HG02852 (cell line): Measurements from ENCODE around the gene SSBP2.
A peak's percentile ranks its signal among the peaks of the same experiment; 100 is the strongest.
"Not testable (repeated sequence)": the region's sequence is repeated elsewhere in the genome, so short reads cannot be mapped to it uniquely, and the experiment has no call there.

Source experiments
- ATAC-seq: cut with Tn5 transposase; IDR thresholded peaks from one replicate; pipeline ENCODE4 v1.9.1; 2021; ENCODE audit warnings: mild to moderate bottlenecking, moderate library complexity; ENCODE audit not compliant: unreplicated experiment

The SSBP2 gene

DNA sequence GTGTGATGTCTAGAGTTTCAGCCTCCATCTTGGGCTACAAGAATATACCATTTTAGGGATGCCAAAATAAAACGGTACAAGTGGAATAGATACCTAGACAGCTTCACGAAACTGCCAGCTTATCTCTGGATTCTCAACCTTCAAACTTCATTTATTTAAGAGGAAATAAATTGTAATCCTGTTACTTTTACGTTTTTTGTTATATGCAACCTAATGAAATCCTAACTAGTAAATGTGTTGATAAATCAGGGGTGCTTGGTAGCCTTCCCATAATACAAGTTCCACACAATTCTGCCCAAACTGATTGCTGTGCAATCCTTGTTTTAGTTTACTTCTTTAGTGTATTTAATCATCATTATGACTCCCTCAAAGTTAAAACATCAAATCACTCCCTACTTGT is 75.5 kb downstream of the SSBP2 start:
- no peak for ATAC-seq

DNA sequence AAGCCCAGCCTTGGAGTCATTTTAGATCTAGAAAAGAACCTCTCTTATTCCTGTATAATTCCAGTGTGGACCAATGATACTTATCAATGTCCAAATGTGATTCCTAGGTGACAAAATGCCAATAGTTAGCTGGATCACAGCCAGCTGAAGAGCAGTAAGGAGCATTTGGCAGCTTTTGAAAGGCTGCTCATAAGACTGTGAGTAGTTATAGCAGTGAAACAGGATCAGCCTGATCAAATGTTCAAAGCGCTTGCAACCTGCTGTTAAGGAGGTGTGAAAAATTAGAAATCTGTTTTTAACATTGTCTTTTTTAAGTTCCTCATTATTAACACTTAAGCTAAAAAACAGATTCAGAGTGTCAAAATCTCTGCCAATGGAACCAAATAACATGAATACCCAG is 85.1 kb downstream of the SSBP2 start:
- no peak for ATAC-seq

DNA sequence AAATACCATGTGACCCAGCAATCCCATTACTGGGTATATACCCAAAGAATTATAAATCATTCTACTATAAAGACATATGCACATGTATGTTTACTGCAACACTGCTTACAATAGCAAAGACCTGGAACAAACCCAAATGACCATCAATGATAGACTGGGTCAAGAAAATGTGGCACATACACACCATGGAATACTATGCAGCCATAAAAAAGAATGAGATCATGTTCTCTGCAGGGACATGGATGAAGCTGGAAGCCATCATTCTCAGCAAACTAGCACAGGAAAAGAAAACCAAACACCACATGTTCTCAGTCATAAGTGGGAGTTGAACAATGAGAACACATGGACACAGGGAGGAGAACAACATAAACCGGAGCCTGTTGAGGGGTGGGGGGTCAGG is 90.3 kb downstream of the SSBP2 start:
- ATAC-seq = not testable (repeated sequence)

DNA sequence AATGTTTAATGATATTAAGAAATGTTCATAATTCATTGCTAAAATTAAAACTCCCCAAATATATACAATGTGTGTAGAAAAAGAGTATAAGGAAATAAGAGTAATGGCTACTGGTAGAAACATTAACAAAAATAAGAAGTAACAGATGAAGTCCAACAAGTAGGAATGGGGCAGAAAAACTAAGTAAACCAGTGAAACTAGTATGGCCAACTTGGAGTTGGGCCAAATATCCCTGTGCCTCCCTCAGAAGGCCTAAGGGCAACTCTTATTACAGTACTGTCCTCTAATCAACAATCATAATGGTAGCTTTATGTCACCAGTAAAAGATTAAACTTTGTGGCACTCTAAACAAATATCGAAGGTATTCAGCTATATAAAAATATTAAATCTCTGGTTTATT is 93.5 kb downstream of the SSBP2 start:
- no peak for ATAC-seq

DNA sequence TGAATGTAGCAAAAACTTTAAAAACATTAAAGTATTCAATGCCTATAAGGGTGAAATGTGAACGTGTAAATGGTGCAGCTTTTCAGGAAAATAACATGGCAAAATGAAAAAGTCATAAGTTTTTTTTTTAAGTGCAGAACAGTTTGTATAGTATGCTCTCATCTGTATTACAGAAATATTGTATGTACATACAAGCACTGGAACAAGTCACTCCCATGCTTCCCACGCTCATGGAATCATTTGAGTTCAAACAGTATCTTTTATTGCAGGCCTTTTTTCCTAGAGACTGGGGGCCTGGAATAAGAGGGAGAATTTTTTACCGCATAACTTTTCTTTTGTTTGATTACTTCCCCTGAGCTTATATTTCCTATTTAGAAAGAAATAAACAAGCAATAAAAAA is 94.1 kb downstream of the SSBP2 start:
- no peak for ATAC-seq

DNA sequence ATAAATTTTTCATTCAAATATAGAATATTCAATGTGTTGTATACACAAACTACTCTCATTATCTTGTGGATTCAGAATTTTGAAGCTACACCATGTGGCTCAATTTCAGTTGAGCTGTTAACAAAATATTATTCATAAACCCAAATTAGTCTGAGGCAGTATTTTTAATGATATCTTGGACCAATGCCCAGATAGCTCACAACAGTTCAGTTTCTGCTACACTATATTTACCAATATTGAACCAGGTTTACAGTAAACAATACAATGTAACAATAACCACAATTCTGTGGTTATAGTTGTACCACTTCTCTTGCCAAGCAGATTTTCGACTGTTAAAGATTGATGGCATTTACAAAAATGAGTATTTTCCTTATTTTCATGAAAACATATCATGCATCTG is 99.9 kb downstream of the SSBP2 start:
- ATAC-seq = no peak

DNA sequence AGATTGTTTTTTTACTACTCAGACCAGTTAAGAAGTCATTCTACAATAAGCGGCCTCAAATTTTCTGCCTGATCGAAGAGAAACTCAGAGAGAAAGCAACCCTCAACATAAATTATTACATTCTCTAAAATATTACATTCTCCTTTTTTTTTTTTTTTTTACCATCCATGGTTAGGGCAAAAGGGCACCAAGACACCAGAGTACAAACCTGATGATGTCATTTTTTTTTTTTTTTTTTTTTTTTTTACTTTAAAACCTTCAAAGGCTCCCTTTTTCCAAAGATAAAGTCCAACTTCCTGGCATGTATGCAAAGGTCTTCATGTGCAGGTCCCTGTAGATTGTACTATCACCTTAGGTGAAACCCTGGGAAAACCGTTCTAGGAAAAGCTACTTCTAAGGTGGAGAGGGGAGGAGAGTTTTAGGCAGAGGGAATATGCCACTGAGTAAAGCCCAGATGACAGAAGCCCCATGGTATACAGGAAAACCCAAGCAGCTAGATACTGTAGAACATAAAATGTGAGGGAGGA is 104.4 kb downstream of the SSBP2 start:
- no peak for ATAC-seq

DNA sequence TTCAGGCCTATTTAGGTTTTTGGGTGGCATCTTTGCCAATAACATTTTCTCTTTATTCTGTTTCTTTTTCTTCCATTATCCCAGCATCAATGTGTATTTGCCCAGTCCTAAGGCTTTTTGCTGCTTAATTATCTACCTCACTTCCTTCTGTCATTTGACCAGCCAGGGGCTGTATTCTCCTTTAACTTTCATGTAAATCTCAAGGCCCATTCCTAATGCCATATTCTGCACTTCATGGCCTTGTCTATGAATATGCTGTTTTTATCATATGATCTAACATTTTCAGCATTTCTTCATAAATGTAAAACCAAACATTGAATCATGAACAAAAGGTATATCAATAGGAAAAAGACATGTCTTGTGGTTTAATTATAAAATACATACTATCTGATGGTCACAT is 108.7 kb downstream of the SSBP2 start:
- ATAC-seq = no peak

DNA sequence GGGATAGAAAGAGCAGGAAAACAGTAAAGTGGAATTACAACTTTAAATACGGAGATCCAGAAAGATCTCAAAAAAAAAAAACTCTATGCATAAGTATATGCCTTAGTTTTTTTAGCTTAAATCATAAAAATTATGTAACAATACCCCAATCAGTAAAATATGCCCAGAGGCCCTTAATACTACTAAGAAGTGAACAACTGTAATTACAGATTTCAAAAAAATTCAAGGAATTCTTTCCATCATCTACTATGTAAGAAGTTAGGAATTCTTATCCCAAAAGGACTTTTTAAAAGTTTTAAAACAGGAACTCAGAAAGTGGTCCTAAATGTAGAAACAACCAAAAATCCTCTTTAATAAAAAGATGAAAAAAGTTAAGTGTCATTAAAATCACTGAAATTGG is 111.3 kb downstream of the SSBP2 start:
- ATAC-seq = no peak

DNA sequence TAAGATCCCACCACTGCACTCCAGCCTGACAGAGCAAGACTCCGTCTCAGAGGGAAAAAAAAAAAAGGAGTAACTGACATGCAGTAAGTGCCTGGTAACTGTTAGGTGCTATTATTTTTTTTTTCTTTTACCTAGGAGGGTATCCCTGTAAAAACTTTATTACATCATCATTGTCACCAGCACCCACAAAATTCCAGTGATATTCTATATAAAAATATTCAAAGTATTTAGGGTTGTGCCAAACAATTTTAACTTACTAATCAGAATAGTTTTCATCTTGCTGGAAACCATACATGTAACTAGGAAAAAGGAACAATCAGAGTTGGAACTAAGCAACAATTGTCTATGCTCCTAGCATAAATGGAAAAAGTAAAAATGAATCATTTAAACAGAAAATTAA is 112.4 kb downstream of the SSBP2 start:
- ATAC-seq = no peak

DNA sequence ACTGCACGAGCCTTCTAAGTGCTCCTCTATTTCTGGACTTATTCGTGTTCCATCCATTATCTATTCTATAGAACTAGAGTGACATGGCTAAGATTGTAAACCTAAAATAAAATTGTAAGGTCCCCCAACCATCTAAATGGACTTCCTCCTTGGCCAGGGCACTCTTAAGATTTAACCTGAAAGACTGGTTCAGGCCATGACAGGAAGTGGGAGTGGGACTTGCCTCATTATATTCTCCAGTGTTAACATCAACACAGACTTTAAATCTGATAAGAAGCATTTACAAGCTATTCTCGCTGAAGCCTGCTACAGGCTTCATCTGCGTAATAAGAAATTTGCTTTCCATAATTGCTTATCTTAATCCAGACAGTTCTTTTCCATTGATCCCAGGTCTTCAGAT is 117.0 kb downstream of the SSBP2 start:
- no peak for ATAC-seq

DNA sequence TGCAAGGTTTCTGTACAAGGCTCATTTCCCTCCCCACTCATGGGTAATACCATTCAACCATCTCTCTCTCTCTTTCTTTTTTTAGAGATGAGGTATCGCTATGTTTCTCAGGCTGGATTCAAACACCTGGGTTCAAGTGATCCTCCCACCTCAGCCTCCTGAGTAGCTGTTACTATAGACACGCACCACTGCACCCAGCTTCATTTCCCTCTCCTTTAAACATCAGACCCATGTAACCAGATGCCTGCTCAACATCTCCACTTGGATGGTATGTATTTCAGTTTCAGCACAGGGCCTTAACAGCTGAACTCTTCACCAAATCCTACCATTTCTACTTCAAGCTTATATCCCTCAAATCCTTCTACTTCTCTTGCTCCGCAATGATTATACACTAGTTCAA is 117.4 kb downstream of the SSBP2 start:
- ATAC-seq = no peak

DNA sequence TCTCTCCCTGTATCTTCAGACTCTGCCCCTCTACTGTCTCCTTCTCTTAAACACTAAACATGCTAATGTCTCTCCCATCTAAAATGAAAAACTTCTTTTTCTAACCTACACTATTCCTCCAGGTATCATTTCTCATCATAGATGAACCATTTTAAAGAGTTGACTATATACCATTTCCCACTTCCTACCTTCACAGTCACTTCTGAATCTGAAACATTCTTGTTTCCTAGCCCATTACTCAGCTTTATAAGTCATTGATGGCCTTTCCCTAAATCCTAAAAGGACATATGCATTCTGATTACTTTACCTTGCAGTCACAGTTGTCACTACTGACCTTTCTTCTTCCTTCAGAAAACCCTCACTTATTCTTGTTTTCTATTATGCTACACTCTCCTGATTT is 118.2 kb downstream of the SSBP2 start:
- peak; percentile 32 for ATAC-seq

DNA sequence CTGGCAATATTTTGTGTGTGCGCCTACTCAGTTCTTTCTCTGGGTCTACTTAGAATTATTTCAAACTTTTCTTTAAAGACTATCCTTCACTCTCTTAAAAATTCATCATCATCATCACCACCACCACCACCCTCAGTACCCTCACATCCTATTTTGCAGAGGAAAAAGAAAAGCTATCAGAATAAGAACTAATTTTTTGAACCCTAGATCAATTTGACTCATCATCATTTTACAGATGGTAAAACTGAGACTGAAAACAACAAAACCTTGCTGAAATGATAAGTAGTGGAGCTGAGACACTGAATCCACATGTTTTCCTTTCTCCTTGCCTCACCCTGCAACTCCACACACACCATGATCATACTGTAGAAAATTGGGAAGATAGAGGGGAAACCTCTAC is 119.3 kb downstream of the SSBP2 start:
- no peak for ATAC-seq

DNA sequence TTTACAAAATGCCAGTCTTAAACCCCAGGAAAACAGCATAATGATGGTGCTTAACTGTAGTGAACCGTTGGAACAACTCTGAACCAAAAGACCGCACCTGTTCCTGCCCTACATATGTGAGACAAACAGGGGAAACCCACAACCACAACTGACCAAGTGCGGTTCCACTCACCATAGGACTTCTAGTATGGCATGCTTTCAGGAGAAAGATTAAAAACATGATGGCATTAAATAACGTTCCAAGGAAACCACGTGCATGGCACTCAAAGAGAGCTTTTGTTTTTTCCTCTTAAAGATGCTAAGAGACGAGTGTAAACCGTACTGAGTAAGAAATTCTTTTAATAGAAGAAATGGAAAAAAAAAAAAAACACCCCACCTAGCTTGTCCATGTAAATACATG is 119.8 kb downstream of the SSBP2 start:
- ATAC-seq = peak; percentile 76

DNA sequence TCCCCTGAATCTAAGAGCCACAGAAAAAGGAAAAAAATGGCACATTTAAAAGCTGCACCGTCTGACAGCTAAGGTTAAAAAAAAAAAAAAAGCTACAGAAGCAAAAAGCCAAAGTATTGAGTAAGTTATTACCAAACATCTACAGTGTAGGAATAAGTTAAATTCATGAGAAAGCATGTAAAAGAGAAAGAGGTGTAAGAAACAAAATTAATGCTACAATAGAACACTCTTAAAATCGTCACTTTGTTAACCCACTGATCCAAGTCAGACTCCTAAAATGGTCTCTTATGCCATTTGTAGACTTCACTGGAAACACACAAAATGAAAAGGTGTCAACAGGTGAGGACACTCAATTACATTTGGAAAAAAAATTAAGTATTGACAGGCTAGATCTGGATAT is 120.2 kb downstream of the SSBP2 start:
- ATAC-seq = no peak

DNA sequence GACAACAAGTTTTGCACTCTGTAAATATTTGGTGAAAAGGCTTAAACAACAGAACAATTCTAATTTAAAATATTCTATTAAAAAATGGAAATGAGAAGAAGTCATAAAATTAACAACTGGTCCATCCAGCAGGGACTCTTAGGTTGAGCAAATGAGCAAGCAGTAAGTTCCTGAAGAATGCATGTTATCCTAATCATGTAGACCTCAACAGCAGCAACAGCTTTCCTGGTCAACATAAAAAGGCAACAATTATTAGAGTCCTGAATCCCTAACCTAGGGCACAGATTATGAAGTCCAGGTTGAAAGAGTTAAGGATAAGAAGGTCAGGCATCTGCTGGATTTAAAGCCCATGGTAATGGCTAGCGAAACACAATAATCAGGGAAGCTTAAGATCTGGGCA is 120.9 kb downstream of the SSBP2 start:
- no peak for ATAC-seq

DNA sequence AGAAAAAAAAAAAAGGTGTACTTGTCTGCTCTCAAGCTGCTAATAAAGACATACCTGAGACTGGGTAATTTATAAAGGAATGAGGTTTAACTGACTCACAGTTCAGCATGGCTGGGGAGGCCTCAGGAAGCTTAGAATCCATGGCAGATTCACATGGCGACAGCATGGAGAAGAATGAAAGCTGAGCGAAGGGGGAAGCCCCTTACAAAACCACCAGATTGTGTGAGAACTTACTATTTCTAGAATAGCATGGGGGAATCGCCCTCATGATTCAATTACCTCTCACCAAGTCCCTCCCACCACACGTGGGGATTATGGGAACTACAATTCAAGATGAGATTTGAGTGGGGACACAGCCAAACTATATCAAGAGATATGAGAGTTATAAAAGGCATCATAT is 122.8 kb downstream of the SSBP2 start:
- ATAC-seq = not testable (repeated sequence)

DNA sequence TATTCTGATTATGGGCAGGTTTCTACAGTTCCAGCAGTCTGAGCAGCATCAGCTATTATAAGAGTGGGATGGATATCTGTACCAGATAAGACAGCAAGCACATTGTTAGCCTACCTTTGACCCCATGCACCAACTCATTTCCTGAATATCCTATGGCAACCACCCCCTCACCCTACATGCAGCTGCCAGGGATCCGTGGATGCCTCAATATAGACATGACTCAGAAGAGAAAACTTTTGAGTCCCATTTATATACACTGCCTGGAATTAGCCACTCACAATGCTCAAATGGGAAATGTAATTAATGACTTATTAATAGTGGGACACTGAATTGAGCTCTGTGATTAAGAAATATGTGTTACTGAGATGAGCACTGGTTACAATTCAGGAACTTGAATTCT is 124.4 kb downstream of the SSBP2 start:
- ATAC-seq = no peak

DNA sequence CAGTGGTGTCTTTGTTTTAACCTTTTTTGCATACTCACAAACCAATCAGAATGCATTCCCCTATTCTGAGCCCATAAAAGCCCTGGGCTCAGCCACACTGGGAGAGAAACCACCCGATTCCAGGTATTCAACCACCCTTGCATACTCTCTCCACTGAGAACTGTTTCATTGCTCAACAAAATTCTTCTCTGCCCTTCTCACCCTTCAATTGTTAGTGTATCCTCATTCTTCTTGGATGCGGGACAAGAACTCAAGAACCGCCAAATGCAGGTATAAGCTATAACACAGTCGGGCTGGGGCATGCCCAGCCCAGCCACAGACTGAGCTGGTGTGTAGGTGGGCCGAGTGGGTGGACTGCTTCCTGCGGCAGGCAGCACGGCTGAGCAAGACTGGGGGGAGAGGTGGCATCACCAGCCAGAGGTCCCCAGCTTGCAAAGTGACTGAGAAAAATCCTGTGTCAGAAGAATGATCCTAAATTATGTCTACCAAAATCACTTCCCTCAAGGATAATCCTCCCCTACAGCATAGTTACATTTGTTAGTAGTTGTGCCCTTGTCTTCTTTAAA is 141.0 kb downstream of the SSBP2 start:
- no peak for ATAC-seq

DNA sequence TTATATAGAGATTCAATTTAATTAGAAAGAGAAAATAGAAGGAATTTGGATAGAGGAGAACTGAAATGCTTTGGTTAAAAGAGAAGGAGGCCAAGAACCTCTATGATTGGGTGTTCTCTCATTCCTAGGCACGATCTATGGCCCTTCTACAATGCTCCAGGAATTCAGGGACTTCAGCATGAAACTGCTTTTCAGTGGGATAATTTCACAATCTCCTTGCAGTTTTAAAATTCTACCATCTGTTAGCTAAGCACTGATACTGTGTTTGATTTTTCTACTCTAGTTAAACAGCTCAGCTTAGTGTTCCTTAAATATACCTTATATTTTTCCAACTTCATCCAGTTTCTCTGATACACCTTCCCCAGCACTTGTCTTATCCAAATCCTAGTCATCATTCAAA is 141.9 kb downstream of the SSBP2 start:
- ATAC-seq = no peak

DNA sequence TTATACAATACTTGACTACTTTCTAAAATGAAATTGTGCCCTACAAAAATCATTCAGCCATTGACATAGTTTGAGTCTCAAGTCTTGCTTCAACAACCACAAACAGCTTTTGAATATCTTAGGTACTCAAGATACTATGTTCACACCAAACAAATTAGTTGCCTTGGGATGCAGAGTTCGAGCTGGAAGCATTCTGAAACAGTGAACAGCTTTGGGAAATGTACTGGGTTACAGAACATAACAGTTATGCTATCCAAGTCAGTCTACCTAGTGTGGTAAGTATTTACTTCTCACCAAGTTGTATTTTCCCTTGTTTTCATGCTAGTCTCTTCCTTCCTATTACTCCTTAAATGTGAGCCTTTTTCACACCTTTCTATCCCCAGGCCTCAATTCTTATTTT is 143.2 kb downstream of the SSBP2 start:
- ATAC-seq = no peak

DNA sequence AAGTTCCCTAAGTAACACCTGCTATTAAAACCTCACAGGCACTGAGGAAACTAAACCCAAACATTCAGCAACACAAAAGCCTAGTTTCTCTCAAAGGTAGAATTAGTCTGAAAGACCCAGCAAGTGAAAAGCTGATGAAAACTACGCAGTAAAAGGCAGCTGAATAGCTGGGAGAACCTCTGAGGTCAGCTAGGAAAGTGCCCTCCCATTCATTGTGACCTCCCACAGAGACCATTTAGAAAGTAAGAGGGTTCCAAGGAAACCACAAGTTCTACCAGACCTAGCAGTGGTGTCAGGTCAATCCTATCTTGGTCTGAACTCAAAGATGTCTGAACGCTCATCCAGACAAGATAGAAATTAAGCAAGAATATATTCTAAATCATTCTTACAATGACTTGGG is 144.7 kb downstream of the SSBP2 start:
- no peak for ATAC-seq

DNA sequence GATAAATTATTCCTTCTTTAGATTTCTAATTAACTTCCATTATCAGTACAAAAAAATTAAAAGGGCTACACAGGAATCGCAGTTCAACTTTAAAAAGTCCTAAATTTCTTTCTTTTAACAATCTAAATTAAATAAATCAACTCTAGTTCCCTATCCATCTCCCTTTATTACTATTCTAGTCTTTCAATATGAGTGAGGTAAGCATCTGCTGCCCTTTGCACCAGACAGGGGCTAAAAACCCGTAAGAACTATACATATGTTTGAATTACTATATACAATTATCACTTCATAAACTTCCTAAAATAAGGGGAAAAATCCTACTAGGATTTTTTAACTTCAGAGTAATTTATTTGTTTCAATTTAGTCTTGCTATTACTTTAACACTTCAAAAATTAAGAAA is 145.6 kb downstream of the SSBP2 start:
- ATAC-seq = no peak
